OCI-LY3 (cell line): Measurements from ENCODE around the gene SUCNR1.
A peak's percentile ranks its signal among the peaks of the same experiment; 100 is the strongest.
"Not testable (repeated sequence)": the region's sequence is repeated elsewhere in the genome, so short reads cannot be mapped to it uniquely, and the experiment has no call there.

ENCODE experiments used
- H2AFZ ChIP-seq: fragments of 200-600, 300-600 bp; shearing (Covaris generic); 2 replicates; pipeline ENCODE4 v1.6.0; 2014; ENCODE audit warnings: antibody characterized with exemption, low read depth, low read length
- H3K27ac ChIP-seq: fragments of 200-600, 300-600 bp; sonication (generic); 2 replicates; pipeline ENCODE4 v1.5.1; 2014; ENCODE audit warnings: mild to moderate bottlenecking, low read length, moderate library complexity, mixed read lengths
- H3K27me3 ChIP-seq: fragments of 200-600, 300-600 bp; sonication (generic); 2 replicates; pipeline ENCODE4 v1.6.1; 2014; ENCODE audit warnings: low read depth, low read length, mixed read lengths
- H3K36me3 ChIP-seq: fragments of 200-600, 300-600 bp; sonication (generic); replicated peaks from 2 replicates; pipeline ENCODE3; 2014; ENCODE audit warnings: low read depth, low read length, mixed read lengths
- H3K4me1 ChIP-seq: fragments of 300-600, 200-600 bp; sonication (generic); 2 replicates; pipeline ENCODE4 v1.6.1; 2014; ENCODE audit warnings: low read length, mixed read lengths
- H3K4me2 ChIP-seq: fragments of 200-600, 300-600 bp; sonication (generic); 2 replicates; pipeline ENCODE4 v1.6.1; 2014; ENCODE audit warnings: low read length, mixed read lengths
- H3K4me3 ChIP-seq: fragments of 300-600, 200-600 bp; sonication (generic); 2 replicates; pipeline ENCODE4 v1.5.1; 2014; ENCODE audit warnings: antibody characterized with exemption, mild to moderate bottlenecking, low read length, moderate library complexity
- H3K79me2 ChIP-seq: fragments of 300-600, 200-600 bp; shearing (Covaris generic); 2 replicates; pipeline ENCODE4 v1.6.1; 2014; ENCODE audit warnings: mild to moderate bottlenecking, low read length, mixed read lengths
- H3K9ac ChIP-seq: fragments of 300-600, 200-600 bp; shearing (Covaris generic); 2 replicates; pipeline ENCODE4 v1.6.0; 2014; ENCODE audit warnings: mild to moderate bottlenecking, low read length, moderate library complexity
- H3K9me3 ChIP-seq: fragments of 200-600, 300-600 bp; shearing (Covaris generic); 2 replicates; pipeline ENCODE4 v1.6.1; 2014; ENCODE audit warnings: low read length, mixed read lengths; ENCODE audit not compliant: insufficient read depth
- H4K20me1 ChIP-seq: fragments of 200-600, 300-600 bp; sonication (generic); 2 replicates; pipeline ENCODE4 v1.6.1; 2016; ENCODE audit warnings: low read length, mixed read lengths; ENCODE audit not compliant: insufficient read depth
- CTCF ChIP-seq: fragments of 200-600, 300-600 bp; sonication (generic); IDR thresholded peaks from 2 replicates; pipeline ENCODE4 v1.5.1; 2014; ENCODE audit warnings: antibody characterized with exemption, low read length, low read depth
- EZH2phosphoT487 ChIP-seq: fragments of 200-600 bp; shearing (Covaris generic); IDR thresholded peaks from 2 replicates; pipeline ENCODE4 v1.6.1; 2018; ENCODE audit warnings: antibody characterized with exemption, mixed run types, low read depth

The SUCNR1 gene

GRCh38 chr3:151894219-151894618 is 20.8 kb downstream of the SUCNR1 start:
- Histone ChIP-seq H3K9ac (no peak overlapping the region), H3K27me3 (no peaks in the 10 kb centered on the region), H3K4me2 (no peak overlapping the region), H4K20me1 (no peaks in the 10 kb centered on the region), H3K27ac (no peak overlapping the region), H3K79me2 (no peaks in the 10 kb centered on the region), H3K9me3 (no peaks in the 10 kb centered on the region), H2AFZ (peak overlapping the region; percentile 66), H3K36me3 (no peaks in the 10 kb centered on the region), H3K4me3 (no peak overlapping the region), H3K4me1 (no peaks in the 10 kb centered on the region)
- TF ChIP-seq CTCF (no peak), EZH2phosphoT487 (no peak)

DNA sequence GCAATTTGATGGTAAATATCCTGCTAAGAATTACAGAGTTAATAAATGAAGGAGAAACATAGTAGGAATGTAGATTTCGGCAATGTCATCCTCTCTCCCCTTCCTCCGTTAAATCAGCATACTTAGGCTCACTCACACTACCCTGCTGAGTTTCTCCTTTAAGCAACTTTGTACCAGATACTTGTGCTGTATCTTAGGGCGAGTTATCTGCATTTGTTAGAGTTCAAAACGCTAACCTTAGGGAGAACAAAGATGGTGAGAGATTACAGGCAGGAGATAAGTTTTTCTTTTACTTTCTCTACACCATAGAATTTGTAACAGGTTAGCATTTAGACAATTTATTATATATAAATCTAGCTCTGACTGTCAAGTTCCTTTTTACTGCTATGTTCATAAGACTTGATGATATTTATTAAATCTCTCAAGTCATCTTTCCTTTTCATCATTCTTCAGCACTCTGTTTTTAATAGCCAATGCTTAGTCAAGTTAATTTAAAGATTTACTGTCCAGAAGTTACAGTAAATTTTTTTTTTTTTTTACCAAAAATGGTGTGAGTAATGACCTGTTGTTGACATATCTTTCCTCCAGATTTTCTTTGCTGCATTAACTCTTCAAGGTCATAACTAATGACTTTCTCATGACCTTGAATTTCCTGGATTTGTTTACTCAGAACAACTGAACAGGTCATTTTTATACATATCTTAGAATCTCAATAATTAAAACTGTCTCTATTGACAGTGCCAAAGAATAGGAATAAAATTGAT is 22.2 kb downstream of the SUCNR1 start:
- no peaks in the 10 kb centered on the region for H3K4me1 ChIP-seq
- no peak overlapping the region for H3K9ac ChIP-seq
- H3K9me3 ChIP-seq, result no peaks in the 10 kb centered on the region
- no peak overlapping the region for H2AFZ ChIP-seq
- H3K27ac ChIP-seq, result no peak overlapping the region
- no peak overlapping the region for H3K4me2 ChIP-seq
- H3K36me3 ChIP-seq, result no peaks in the 10 kb centered on the region
- no peaks in the 10 kb centered on the region for H3K27me3 ChIP-seq
- no peak overlapping the region for H3K4me3 ChIP-seq
- TF ChIP-seq EZH2phosphoT487, result no peak
- TF ChIP-seq CTCF, result no peak
- H3K79me2 ChIP-seq, result no peaks in the 10 kb centered on the region
- H4K20me1 ChIP-seq, result no peaks in the 10 kb centered on the region

GRCh38 chr3:151896246-151897012 is 23.0 kb downstream of the SUCNR1 start:
- H3K4me1 ChIP-seq, result no peaks in the 10 kb centered on the region
- TF ChIP-seq CTCF (no peak), EZH2phosphoT487 (no peak)
- no peak overlapping the region for H3K4me2 ChIP-seq
- no peak overlapping the region for H3K4me3 ChIP-seq
- no peaks in the 10 kb centered on the region for H3K27me3 ChIP-seq
- H3K36me3 ChIP-seq, result no peaks in the 10 kb centered on the region
- no peaks in the 10 kb centered on the region for H3K9me3 ChIP-seq
- no peak overlapping the region for H3K27ac ChIP-seq
- H4K20me1 ChIP-seq, result no peaks in the 10 kb centered on the region
- H3K79me2 ChIP-seq, result no peaks in the 10 kb centered on the region
- H3K9ac ChIP-seq, result no peak overlapping the region
- no peak overlapping the region for H2AFZ ChIP-seq

- not testable (repeated sequence) for H3K27me3 ChIP-seq, H3K9me3 ChIP-seq, H3K4me3 ChIP-seq, H3K4me1 ChIP-seq, H3K4me2 ChIP-seq, H2AFZ ChIP-seq, H4K20me1 ChIP-seq, H3K79me2 ChIP-seq, H3K9ac ChIP-seq, H3K36me3 ChIP-seq, H3K27ac ChIP-seq
Measured at GRCh38 chr3:151898121-151898520, 24.7 kb downstream of the SUCNR1 start.

DNA sequence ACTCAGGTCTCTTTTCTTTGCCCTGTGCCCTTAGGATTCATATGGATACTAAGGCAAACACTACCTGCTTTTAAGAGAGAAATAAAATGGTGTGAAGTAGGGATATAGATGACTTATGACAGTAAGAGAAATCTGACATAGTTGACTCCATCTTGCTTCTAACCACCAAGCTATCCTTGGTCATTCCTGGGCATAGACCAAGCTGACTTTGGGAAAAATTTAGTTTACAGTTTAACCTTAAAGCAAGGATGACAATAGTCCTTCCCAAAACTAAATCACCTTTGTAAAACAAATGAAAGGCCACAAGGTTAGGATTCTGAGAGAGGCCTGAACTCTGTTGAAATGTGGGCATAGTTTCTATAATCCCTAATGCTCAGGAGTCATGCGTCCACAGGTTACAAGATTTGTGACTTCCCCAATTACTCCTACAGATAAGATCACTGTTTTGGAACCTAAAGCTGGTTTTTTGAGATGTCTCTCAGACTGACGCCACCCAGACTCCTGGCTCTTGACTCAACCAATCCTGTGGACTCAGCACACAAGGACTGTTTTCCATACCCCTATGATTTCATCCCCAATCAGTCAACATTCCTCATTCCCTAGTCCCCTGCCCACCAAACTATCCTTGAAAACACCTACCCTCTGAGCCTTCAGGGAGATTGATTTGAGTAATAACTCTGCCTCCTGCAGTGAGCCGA is 25.3 kb downstream of the SUCNR1 start:
- not testable (repeated sequence) for H3K4me3 ChIP-seq, H3K36me3 ChIP-seq, H3K27ac ChIP-seq, H2AFZ ChIP-seq, H3K4me1 ChIP-seq, H3K4me2 ChIP-seq, H3K9me3 ChIP-seq, H3K9ac ChIP-seq, H3K27me3 ChIP-seq, H3K79me2 ChIP-seq, H4K20me1 ChIP-seq
